HepG2 (cell line): Measurements from ENCODE around the gene EZH2. TPM values are rescaled to one million over a fixed set of nuclear protein-coding genes. Genes with fewer than 3 reads are reported as not detected.

Source experiments
- ATAC-seq: fragments of 200-7000 bp; cut with Tn5 transposase; 3 replicates; pipeline ENCODE4 v1.9.1; 2020; ENCODE audit warnings: mild to moderate bottlenecking, moderate library complexity
- BruUV-seq: library from RNA; stranded (reverse); fragments of 400-500 nt; replicated peaks from 2 replicates; lab custom pipeline; 2021; lab: Mats Ljungman, UMichigan
- CTCF ChIA-PET: fragments of 300-600 bp; formaldehyde crosslinking; extraction: SDS; loops from one replicate; lab custom pipeline; 2021; ENCODE audit warnings: low total read pairs, inconsistent platforms, low intra/inter-chr PET ratio; lab: Yijun Ruan, JAX
- POLR2A ChIA-PET: fragments of 350-600 bp; sonication (Branson Sonifier 250); formaldehyde crosslinking; loops from one replicate; lab custom pipeline; 2020; ENCODE audit warnings: antibody characterized with exemption, inconsistent platforms; lab: Yijun Ruan, JAX
- DNase-seq: peaks from one replicate; pipeline ENCODE4 v3.0.0-alpha.2; 2015; ENCODE audit warnings: low spot score
- FAIRE-seq: peaks from 3 replicates; lab custom pipeline; 2011; peaks lifted over from hg19 to GRCh38; lab: Jason Lieb, UNC
- H2AFZ ChIP-seq: one replicate; pipeline ENCODE4 v1.6.1; 2011; ENCODE audit warnings: low read length, inconsistent platforms
- H3K27ac ChIP-seq: fragments of 300-600 bp; 3 replicates; pipeline ENCODE4 v1.8.0; 2011; ENCODE audit warnings: mixed run types, mild to moderate bottlenecking, mixed read lengths, low read length, inconsistent platforms; ENCODE audit not compliant: insufficient read depth; ENCODE audit errors: extremely low read length
- H3K27me3 ChIP-seq, 2 experiments: fragments of 200-600 bp in 1 of 2; 2 replicates in 1 of 2; 3 replicates in 1 of 2; pipeline versions ENCODE4 v1.6.0 to v1.8.0; 2011; ENCODE audit warnings: low read length in 2 of 2, mild to moderate bottlenecking in 2 of 2, moderate library complexity in 2 of 2, inconsistent platforms in 1 of 2; ENCODE audit not compliant: insufficient read depth in 2 of 2, control insufficient read depth in 1 of 2
- H3K36me3 ChIP-seq, 2 experiments: fragments of 200-600 bp in 1 of 2; replicated peaks in 1 of 2; 2 replicates in 1 of 2; 3 replicates in 1 of 2; pipeline versions ENCODE4 v1.5.1 to v1.8.0; 2011; ENCODE audit warnings: low read length in 2 of 2, inconsistent platforms in 1 of 2; ENCODE audit not compliant: insufficient read depth in 2 of 2, control insufficient read depth in 1 of 2
- H3K4me1 ChIP-seq: 2 replicates; pipeline ENCODE4 v1.5.1; 2012; ENCODE audit warnings: low read length, inconsistent platforms; ENCODE audit not compliant: insufficient read depth
- H3K4me2 ChIP-seq: 2 replicates; pipeline ENCODE4 v1.6.0; 2011; ENCODE audit warnings: low read depth, low read length, inconsistent platforms
- H3K4me3 ChIP-seq, 3 experiments: fragments of 200-600 bp in 1 of 3; sonication (generic), shearing (Covaris generic) in 1 of 3; replicated peaks in 1 of 3; 2 replicates each; pipeline ENCODE4 v1.5.1; 2011 to 2016; ENCODE audit warnings: low read length in 3 of 3, inconsistent platforms in 2 of 3, low read depth in 2 of 3, mild to moderate bottlenecking in 2 of 3, control low read depth in 1 of 3, mixed read lengths in 1 of 3; ENCODE audit not compliant: insufficient read depth in 1 of 3
- H3K79me2 ChIP-seq: one replicate; pipeline ENCODE4 v1.6.1; 2011; ENCODE audit warnings: low read length, inconsistent platforms; ENCODE audit not compliant: insufficient read depth
- H3K9ac ChIP-seq: 2 replicates; pipeline ENCODE4 v1.6.0; 2011; ENCODE audit warnings: mild to moderate bottlenecking, low read depth, low read length, inconsistent platforms; ENCODE audit not compliant: insufficient read depth
- H3K9me3 ChIP-seq: 2 replicates; pipeline ENCODE4 v1.5.1; 2012; ENCODE audit warnings: mild to moderate bottlenecking, low read length
- H4K20me1 ChIP-seq: 2 replicates; pipeline ENCODE4 v1.6.0; 2011; ENCODE audit warnings: inconsistent platforms, mild to moderate bottlenecking, low read length, moderate library complexity; ENCODE audit not compliant: insufficient read depth
- DZIP1 ChIP-seq: sonication (generic); formaldehyde crosslinking; IDR thresholded peaks from 2 replicates; pipeline ENCODE4 v1.5.0; 2020; ENCODE audit warnings: mild to moderate bottlenecking, missing genetic modification reagents
- FOXA3 ChIP-seq: IDR thresholded peaks from 2 replicates; pipeline ENCODE4 v1.6.1; 2016; ENCODE audit warnings: missing genetic modification reagents, missing compliant biosample characterization
- JARID2 ChIP-seq: sonication (generic); formaldehyde crosslinking; IDR thresholded peaks from 2 replicates; pipeline ENCODE4 v1.8.1; 2023; ENCODE audit warnings: missing genetic modification reagents, inconsistent platforms; ENCODE audit not compliant: insufficient replicate concordance
- KMT2B ChIP-seq: IDR thresholded peaks from 2 replicates; pipeline ENCODE4 v1.6.1; 2016; ENCODE audit warnings: missing genetic modification reagents, missing compliant biosample characterization
- RFX3 ChIP-seq: IDR thresholded peaks from 2 replicates; pipeline ENCODE4 v1.6.1; 2016; ENCODE audit warnings: missing biosample characterization, missing genetic modification reagents
- SMARCC2 ChIP-seq: fragments of 450-650 bp; IDR thresholded peaks from 2 replicates; pipeline ENCODE4 v1.6.1; 2017; ENCODE audit warnings: antibody characterized with exemption, mild to moderate bottlenecking
- ZBTB49 ChIP-seq: sonication (generic); formaldehyde crosslinking; IDR thresholded peaks from 2 replicates; pipeline ENCODE4 v1.4.0; 2020; ENCODE audit warnings: missing genetic modification reagents, borderline replicate concordance
- WGBS: methylation state at CpG from one replicate; pipeline ENCODE4 v1.1.6; 2017; ENCODE audit warnings: low lambda C conversion rate; 5-methylcytosine and 5-hydroxymethylcytosine counted together
- in situ Hi-C: cut with HindIII; loops from 2 replicates; pipeline ENCODE4 v1.10.0; 2017; ENCODE audit warnings: low pct_unique_long_range_greater_than_20kb; ENCODE audit not compliant: extremely low pct_ligation_motif_present
- intact Hi-C: fragments of 100-400 bp; cut with micrococcal nuclease; formaldehyde crosslinking; loops from one replicate; pipeline ENCODE4 v1.10.0; 2022; ENCODE audit not compliant: unreplicated experiment
- polyA plus RNA-seq, 8 experiments: library from polyadenylated mRNA; depleted of rRNA in 3 of 8; stranded (reverse) in 7 of 8; unstranded in 1 of 8; fragments of >200 nt; fragmentation: Illumina TruSeq in 4 of 8; extraction: Trizol in 4 of 8; gene quantifications; 2 replicates each; pipeline versions ENCODE4 v1.2.1 to v1.2.3, GENCODE V29; 2011 to 2016; ENCODE audit warnings: low read depth in 4 of 8, missing spikeins in 1 of 8, mixed read lengths in 1 of 8; ENCODE audit not compliant: insufficient read depth in 1 of 8
- total RNA-seq, 5 experiments: library from RNA; depleted of rRNA; stranded (reverse); fragments of >200 nt; fragmentation: Illumina TruSeq; extraction: Trizol; gene quantifications; 2 replicates each; pipeline ENCODE4 v1.2.3, GENCODE V29; 2016; ENCODE audit warnings: low read depth in 1 of 5

The EZH2 gene
- total and polyA plus RNA-seq, 2 of the 13 experiments (the other 11 are each of a cell fraction or from before 2014, with no cell fraction given), result 26.0 to 34.3 TPM

GRCh38 chr7:148799893-148800555 is 84.1 kb downstream of the EZH2 start:
- Histone ChIP-seq H4K20me1 (no peaks in the 10 kb centered on the region), H3K27me3 (no peaks in the 10 kb centered on the region), H3K4me2 (no peak overlapping the region), H3K4me3 (no peak overlapping the region), H3K27ac (no peak overlapping the region), H3K4me1 (no peaks in the 10 kb centered on the region), H2AFZ (no peak overlapping the region), H3K9me3 (no peaks in the 10 kb centered on the region), H3K9ac (no peak overlapping the region), H3K36me3 (peaks cover 14 to 57% of the 10 kb centered on the region in 2 experiments), H3K79me2 (no peaks in the 10 kb centered on the region)
- in situ Hi-C loops (no loop called here), intact Hi-C loops (no loop called here)
- no peak for TF ChIP-seq JARID2 (CRISPR knock-in tag)
- no peak for TF ChIP-seq SMARCC2
- TF ChIP-seq KMT2B, result no peak
- no peak for TF ChIP-seq DZIP1 (CRISPR knock-in tag)
- no peak for TF ChIP-seq FOXA3
- TF ChIP-seq ZBTB49 (CRISPR knock-in tag), result no peak
- no peak for TF ChIP-seq RFX3 (CRISPR knock-in tag)
- ChIA-PET POLR2A (no interaction called here), CTCF (no interaction called here)
- ATAC-seq (no peak), FAIRE-seq (no peak), DNase-seq (no peak)
- BruUV-seq, result no TSS peak
- WGBS, result 94% methylated on average over 4 of the region's 10 CpGs
